ENCODE data around the gene ZNF76.

- no peak for TF ChIP-seq POLR2A (IDR thresholded peaks at IDR 0.05; ENCODE audit: low read length)
- TF ChIP-seq GATA1 (IDR thresholded peaks at IDR 0.05; ENCODE audit: low read depth, low read length) = no peak
Measured at GRCh38 chr6:35240838-35241801, 18.4 kb upstream of the ZNF76 start.
